ENCODE data around the gene RNF26.

The RNF26 gene

DNA sequence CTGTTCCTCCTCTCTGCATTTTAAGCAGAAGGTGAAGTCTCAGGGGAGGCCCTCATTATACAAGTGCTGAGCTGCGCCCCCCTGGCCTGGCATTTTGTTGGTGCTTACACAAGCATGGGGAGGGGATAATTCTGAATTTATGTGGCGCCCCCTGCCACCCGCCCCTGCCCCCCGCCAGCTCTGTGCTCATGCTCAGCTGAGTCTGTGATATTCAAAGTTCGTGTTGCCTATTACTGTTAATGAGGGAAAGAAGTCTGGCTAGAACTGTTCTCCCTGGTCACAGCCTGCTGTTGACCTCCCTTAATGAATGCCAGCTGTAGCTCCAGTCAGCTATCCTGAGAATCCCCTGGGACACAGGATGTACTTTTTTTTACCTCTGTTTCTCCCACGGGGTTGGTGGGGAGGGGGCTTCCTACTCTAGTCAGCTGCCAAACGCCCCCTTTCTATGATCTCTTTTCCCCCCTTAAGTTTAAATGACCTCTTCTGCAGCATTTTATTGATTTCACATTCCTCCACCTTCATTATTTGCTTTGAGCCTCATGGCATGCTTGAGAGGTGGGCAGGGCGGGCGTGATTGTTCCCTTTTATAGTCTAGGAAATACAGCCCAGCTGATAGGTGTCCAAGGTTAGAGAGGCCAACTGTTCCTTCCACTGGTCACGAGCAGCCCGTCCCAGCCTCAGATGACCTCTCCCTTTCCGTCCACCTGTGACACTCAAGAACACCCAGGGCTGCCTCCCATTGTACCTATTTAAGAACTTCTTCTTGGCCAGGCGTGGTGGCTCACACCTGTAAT is 35.0 kb downstream of the RNF26 start:
- H3K9me3 ChIP-seq (ENCODE audit: control insufficient read depth, insufficient read depth, low read length), result no peaks in the 10 kb centered on the region
- H3K36me3 ChIP-seq (ENCODE audit: control insufficient read depth, insufficient read depth, low read length), result no peaks in the 10 kb centered on the region
- H3K27me3 ChIP-seq (ENCODE audit: control insufficient read depth, insufficient read depth, low read length), result peaks cover 20% of the 10 kb centered on the region
- no peak overlapping the region for H3K9ac ChIP-seq (ENCODE audit: low read depth, low read length)
- peaks cover 21% of the 10 kb centered on the region for H3K4me1 ChIP-seq (ENCODE audit: control insufficient read depth, insufficient read depth, low read length)
- H3K4me3 ChIP-seq (ENCODE audit: low read depth, low read length), result no peak overlapping the region
- H3K27ac ChIP-seq (ENCODE audit: low read depth, low read length), result no peak overlapping the region

DNA sequence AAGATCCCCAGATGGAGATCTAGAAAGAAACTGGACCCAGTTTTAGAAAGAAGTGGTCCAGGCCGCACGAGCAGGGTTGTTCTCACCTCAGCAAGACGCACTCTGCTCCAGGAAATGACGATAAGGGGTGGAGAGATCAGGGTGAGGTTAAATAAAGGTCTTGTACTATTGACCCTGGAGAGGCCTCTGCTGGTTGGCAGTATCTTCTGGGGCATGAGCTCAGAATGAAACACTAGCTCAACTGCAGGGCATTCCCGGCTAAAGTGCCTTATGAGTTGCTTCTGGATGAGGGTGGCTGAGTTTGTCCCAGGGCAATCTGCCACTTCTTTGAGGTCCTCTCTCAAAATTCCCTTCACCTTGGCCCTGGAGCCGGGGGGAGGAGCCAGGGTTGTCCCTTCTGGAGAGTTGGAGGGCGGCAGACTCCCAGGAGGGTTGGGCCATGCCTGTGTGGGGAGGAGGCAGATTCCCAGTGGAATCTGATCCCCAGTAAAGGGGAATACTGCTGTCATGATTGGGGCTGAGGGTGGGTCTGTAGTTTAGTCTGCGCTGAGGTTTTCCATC is 36.2 kb downstream of the RNF26 start:
- Histone ChIP-seq H3K27ac (ENCODE audit: low read depth, low read length) (no peak overlapping the region), H3K9me3 (ENCODE audit: control insufficient read depth, insufficient read depth, low read length) (no peaks in the 10 kb centered on the region), H3K36me3 (ENCODE audit: control insufficient read depth, insufficient read depth, low read length) (no peaks in the 10 kb centered on the region), H3K4me1 (ENCODE audit: control insufficient read depth, insufficient read depth, low read length) (peaks cover 31% of the 10 kb centered on the region), H3K9ac (ENCODE audit: low read depth, low read length) (no peak overlapping the region), H3K4me3 (ENCODE audit: low read depth, low read length) (no peak overlapping the region), H3K27me3 (ENCODE audit: control insufficient read depth, insufficient read depth, low read length) (peaks cover 8% of the 10 kb centered on the region)

DNA sequence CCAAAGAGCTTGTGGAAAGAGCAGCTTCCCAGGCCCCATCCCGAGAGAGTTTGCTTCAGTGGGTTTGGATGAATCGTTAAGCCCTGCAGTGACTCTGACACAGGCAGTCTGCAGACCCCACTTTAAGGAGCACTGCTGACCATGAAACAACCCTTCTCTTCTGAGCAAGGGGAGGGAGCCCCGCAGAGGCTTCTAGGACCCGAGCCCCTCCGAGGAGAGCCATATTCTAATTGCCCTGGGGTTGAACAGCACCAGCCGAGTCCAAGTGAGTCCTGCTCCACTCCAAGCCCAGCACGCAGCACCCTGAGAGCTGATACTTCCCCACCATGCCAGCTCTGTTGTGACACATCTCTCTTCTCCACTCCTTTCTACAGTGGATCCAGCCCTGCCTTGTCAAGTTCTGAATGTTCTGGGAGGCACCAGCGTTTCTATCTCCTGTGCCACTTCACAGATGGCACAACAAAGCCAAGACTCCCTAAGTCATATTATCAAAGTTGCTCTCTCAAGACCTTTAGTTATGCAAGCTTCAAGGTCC is 36.8 kb downstream of the RNF26 start:
- Histone ChIP-seq H3K9me3 (ENCODE audit: control insufficient read depth, insufficient read depth, low read length) (no peaks in the 10 kb centered on the region), H3K27me3 (ENCODE audit: control insufficient read depth, insufficient read depth, low read length) (peaks cover 5% of the 10 kb centered on the region; the same call in 1 of the 2 replicates), H3K27ac (ENCODE audit: low read depth, low read length) (no peak overlapping the region), H3K9ac (ENCODE audit: low read depth, low read length) (no peak overlapping the region), H3K4me3 (ENCODE audit: low read depth, low read length) (no peak overlapping the region), H3K4me1 (ENCODE audit: control insufficient read depth, insufficient read depth, low read length) (peaks cover 36% of the 10 kb centered on the region), H3K36me3 (ENCODE audit: control insufficient read depth, insufficient read depth, low read length) (no peaks in the 10 kb centered on the region)

DNA sequence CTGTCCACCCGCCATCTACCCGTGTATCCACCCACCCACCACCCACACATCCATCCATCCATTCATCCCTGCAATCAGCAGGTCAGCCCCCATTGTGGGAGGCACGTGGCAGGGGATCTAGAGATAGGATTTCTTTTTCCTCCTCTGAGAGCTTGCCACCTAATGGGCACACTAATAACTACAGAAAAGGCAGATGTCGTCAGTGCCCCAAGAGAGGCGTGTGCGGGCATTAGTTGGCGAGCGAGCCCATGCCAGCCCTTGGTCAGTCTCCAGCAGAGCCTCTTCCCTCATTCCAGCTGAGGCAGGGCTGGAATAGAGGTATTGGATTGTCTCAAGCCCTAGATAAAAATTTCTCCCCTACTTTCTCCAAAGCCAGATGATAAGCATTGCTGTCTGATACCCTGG is 37.5 kb downstream of the RNF26 start:
- Histone ChIP-seq H3K27me3 (ENCODE audit: control insufficient read depth, insufficient read depth, low read length) (0 out of 2 replicates have a peak, but pooled peaks cover 2% of the 10 kb centered on the region), H3K9me3 (ENCODE audit: control insufficient read depth, insufficient read depth, low read length) (no peaks in the 10 kb centered on the region), H3K4me3 (ENCODE audit: low read depth, low read length) (no peak overlapping the region), H3K9ac (ENCODE audit: low read depth, low read length) (no peak overlapping the region), H3K4me1 (ENCODE audit: control insufficient read depth, insufficient read depth, low read length) (peaks cover 43% of the 10 kb centered on the region), H3K36me3 (ENCODE audit: control insufficient read depth, insufficient read depth, low read length) (no peaks in the 10 kb centered on the region), H3K27ac (ENCODE audit: low read depth, low read length) (no peak overlapping the region)

DNA sequence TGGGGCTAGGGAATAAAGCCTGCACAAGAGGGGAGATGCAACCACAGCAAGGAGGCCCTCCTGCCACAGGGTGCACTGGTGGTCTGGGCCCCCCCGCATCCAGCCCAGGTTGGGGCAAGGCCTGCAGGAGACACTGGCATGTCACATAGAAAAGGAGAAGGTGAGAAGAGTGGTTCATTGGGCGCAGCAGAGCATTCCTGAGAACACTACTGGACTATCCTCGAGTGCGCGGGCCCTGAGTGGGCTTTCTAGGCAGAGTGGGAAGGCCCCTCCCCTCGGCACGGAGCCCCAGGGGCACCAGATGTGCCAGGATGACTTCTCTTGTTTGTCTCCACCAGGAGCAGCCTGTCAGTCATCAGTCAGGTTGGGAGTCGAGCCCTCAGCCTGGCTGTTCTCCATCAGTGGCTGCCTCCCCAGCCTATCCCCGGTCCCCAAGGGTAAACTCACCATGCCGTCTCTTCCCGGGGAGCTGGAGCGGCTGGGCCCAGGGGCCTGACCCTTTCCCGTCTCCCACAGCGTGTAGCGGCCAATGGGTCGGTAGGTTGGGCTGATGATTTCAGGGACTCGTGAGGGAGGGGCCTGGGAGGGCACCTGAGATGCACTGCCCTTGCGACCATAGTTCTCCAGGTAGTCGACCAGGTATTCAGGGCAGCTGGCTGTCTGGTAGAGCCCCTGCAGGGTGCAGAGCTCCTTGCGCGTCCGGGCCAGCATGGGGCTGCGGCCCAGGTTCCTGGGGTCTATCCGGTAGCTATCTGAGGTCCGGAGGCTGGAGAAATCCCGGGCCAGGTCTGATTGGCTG is 38.1 kb downstream of the RNF26 start:
- Histone ChIP-seq H3K27ac (ENCODE audit: low read depth, low read length) (no peak overlapping the region), H3K27me3 (ENCODE audit: control insufficient read depth, insufficient read depth, low read length) (no peaks in the 10 kb centered on the region), H3K4me1 (ENCODE audit: control insufficient read depth, insufficient read depth, low read length) (peaks cover 46% of the 10 kb centered on the region), H3K9me3 (ENCODE audit: control insufficient read depth, insufficient read depth, low read length) (no peaks in the 10 kb centered on the region), H3K9ac (ENCODE audit: low read depth, low read length) (no peak overlapping the region), H3K36me3 (ENCODE audit: control insufficient read depth, insufficient read depth, low read length) (no peaks in the 10 kb centered on the region), H3K4me3 (ENCODE audit: low read depth, low read length) (no peak overlapping the region)

DNA sequence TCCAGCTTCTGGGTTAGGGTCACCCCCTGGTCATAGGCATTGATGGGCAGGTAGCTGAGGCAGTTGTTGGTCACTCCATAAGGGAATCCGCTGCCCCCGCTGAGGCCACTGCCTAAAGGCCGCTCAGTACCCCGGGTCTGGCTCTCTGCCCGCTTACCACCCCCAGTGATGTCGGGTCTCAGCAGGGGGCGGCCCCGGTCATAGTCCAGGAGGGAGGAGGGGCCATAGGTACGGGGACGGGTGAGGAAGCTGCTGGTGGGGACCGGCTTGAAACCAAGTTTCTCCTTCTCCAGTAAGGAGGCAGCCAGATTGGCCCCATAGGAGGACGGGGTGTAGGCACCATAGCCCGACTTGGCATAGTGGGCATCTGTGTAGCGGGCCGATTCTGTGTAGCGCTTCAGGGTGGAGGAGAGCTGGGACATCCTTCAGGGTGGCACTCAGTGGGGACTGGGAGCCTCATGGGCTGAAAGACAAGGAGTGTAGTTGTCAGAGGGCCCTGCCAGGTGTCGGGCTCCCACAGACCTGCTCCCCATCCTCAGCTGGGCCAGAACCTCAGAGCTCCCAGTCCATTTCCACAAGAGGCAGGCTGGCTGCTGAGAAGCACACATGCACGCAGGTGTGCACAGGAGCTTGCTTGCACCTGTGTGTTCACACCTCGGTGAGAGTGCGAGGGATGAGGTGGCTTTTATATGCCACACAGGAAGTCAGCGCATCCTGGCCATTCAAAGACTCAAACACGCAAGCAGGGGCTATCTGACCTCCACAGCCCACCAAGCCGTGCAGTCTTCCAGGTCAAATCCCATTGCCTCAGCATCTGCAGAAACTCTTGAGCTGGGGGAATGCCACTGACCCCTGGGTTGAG is 39.0 kb downstream of the RNF26 start:
- Histone ChIP-seq H3K27me3 (ENCODE audit: control insufficient read depth, insufficient read depth, low read length) (no peaks in the 10 kb centered on the region), H3K9ac (ENCODE audit: low read depth, low read length) (no peak overlapping the region), H3K4me1 (ENCODE audit: control insufficient read depth, insufficient read depth, low read length) (peaks cover 49% of the 10 kb centered on the region), H3K36me3 (ENCODE audit: control insufficient read depth, insufficient read depth, low read length) (no peaks in the 10 kb centered on the region), H3K27ac (ENCODE audit: low read depth, low read length) (no peak overlapping the region), H3K9me3 (ENCODE audit: control insufficient read depth, insufficient read depth, low read length) (no peaks in the 10 kb centered on the region), H3K4me3 (ENCODE audit: low read depth, low read length) (no peak overlapping the region)

DNA sequence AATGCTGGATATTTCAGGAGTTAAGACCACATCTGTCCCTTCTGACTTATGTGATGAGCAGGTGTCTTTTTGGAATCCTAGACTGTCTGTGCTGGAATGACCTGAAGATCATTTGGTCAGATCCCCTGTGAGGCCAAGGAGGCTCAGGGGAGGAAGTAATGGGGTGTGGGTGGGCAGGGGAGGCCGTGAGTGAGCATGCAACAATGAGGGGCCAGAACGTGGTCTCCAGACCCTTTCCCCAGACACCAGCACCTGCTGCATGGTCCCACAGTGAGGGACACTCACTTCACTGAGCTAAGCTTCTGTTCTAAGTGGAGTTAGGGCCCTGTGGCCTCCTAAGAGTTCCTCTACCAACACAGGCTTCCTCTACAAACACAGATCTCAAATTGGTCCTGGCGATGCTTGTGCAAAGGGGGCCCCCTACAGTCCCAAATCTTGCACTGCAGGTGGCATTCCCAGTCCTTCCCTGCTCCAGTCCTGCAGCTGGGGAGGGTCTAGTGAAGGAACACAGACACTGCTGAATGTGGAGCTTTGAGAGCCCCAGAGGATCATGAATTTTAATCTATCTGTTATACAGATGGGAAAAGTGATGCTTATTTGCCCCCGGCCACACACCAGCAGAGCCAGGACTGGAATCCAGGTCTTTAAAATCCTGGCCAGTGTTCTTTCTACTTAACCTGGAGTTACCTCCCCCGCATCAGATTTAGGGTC is 39.7 kb downstream of the RNF26 start:
- Histone ChIP-seq H3K27me3 (ENCODE audit: control insufficient read depth, insufficient read depth, low read length) (no peaks in the 10 kb centered on the region), H3K4me3 (ENCODE audit: low read depth, low read length) (no peak overlapping the region), H3K4me1 (ENCODE audit: control insufficient read depth, insufficient read depth, low read length) (peaks cover 53% of the 10 kb centered on the region), H3K9me3 (ENCODE audit: control insufficient read depth, insufficient read depth, low read length) (no peaks in the 10 kb centered on the region), H3K27ac (ENCODE audit: low read depth, low read length) (no peak overlapping the region), H3K36me3 (ENCODE audit: control insufficient read depth, insufficient read depth, low read length) (no peaks in the 10 kb centered on the region), H3K9ac (ENCODE audit: low read depth, low read length) (no peak overlapping the region)

DNA sequence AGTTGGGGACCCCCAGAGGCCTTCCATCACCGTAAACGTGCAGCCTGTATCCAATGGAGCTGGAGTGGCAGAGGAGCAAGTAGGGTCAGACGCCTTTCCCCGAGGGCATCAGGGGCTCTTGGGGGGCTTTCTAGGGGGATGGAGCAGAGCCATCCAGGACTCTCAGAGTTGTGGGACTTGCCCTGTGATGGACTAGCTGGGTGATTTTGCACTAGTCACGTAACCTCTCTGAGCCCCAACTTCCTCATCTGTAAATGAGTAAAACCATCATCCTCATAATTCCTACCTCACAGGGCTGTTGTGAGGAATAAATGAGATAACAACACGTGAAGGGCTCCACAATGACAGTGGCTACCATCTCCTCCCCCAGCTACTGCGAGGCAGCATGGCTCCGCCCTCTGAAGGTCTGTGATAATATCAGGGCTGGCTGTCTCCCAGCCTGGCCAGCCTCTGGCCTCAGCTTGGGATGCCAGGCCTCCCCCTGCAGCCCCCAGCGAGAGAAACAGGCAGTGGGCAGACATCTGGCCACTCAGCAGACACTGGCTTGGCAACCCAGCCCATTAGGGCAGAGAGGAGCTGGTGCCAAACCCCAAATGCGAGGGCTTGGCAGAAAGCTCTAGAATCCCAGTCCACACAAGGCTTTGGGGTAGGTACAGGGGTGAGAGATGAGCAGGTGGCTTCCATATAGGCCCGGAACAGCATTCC is 40.5 kb downstream of the RNF26 start:
- Histone ChIP-seq H3K4me3 (ENCODE audit: low read depth, low read length) (no peak overlapping the region), H3K27me3 (ENCODE audit: control insufficient read depth, insufficient read depth, low read length) (peaks cover 5% of the 10 kb centered on the region; the same call in 1 of the 2 replicates), H3K9me3 (ENCODE audit: control insufficient read depth, insufficient read depth, low read length) (no peaks in the 10 kb centered on the region), H3K36me3 (ENCODE audit: control insufficient read depth, insufficient read depth, low read length) (no peaks in the 10 kb centered on the region), H3K9ac (ENCODE audit: low read depth, low read length) (no peak overlapping the region), H3K27ac (ENCODE audit: low read depth, low read length) (no peak overlapping the region), H3K4me1 (ENCODE audit: control insufficient read depth, insufficient read depth, low read length) (peaks cover 58% of the 10 kb centered on the region)

DNA sequence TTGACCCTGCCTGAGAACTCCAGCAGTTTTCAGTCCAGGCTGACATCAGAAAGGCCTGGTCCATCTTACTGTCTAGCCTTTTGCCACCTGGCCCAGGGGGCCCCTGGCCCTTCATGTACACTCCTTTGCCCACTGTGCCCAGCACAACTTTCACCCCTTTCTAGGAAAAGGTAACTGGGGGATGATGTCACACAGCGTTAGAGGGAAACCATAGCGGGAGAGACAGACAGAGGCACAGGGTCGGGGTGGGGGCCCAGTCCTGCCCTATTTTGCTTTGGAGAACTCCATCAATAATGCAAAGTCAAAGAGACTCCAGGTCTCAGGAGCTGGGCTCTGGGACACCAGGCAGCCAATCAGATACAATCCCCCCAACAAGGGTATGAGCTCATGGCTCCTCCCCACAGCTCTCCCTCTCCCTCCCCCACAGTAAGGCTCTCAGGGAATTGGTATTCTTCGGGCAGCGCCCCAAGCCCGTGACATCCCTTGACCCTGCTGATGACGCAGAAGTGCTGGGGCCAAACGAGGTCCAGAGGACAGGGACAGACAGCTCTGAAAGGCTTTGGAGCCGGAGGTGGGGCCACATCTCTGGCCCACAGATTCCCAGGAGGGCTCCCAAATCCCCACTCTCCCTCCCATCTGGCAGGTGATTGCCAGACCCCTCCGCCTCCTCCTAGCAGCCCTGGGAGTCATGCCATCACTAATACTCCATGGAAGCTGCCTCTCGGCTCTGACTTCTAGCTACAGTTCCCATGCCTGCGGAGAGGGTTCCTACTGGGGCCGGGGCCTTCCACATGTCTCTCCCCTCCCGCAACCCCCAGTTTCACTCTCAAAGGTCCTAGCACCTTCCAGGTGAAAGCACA is 41.2 kb downstream of the RNF26 start:
- peaks cover 11% of the 10 kb centered on the region for H3K27me3 ChIP-seq (ENCODE audit: control insufficient read depth, insufficient read depth, low read length)
- H3K27ac ChIP-seq (ENCODE audit: low read depth, low read length), result peak overlapping the region; percentile 31
- H3K4me1 ChIP-seq (ENCODE audit: control insufficient read depth, insufficient read depth, low read length), result peaks cover 63% of the 10 kb centered on the region
- H3K4me3 ChIP-seq (ENCODE audit: low read depth, low read length), result no peak overlapping the region
- H3K9ac ChIP-seq (ENCODE audit: low read depth, low read length), result no peak overlapping the region
- no peaks in the 10 kb centered on the region for H3K9me3 ChIP-seq (ENCODE audit: control insufficient read depth, insufficient read depth, low read length)
- no peaks in the 10 kb centered on the region for H3K36me3 ChIP-seq (ENCODE audit: control insufficient read depth, insufficient read depth, low read length)
